Left hindlimb (tissue), 1 donor: ENCODE results near the gene KRT35.

Experiments used
- DNase-seq: peaks from one replicate; pipeline ENCODE4 v3.0.0-alpha.2; 2018

The KRT35 gene

GRCh38 chr17:41481036-41481435, at the start of gene KRT35:
KRT35 (minus strand) TSS chr17:41481151; CDS start chr17:41481097, 54 bp downstream.
- peak; percentile 3 for DNase-seq

GRCh38 chr17:41530062-41531048, 49.4 kb upstream of the KRT35 start:
- DNase-seq, result no peak

GRCh38 chr17:41529491-41529915, 48.6 kb upstream of the KRT35 start:
- no peak for DNase-seq

GRCh38 chr17:41528959-41529353, 48.0 kb upstream of the KRT35 start:
- DNase-seq, result no peak

GRCh38 chr17:41527063-41528023, 46.4 kb upstream of the KRT35 start:
- no peak for DNase-seq

- DNase-seq, result no peak
Measured at GRCh38 chr17:41524261-41524660, 43.3 kb upstream of the KRT35 start.

GRCh38 chr17:41523787-41524186, 42.8 kb upstream of the KRT35 start:
- DNase-seq, result no peak

- DNase-seq, result no peak
Measured at GRCh38 chr17:41523225-41523593, 42.3 kb upstream of the KRT35 start.

GRCh38 chr17:41522301-41523224, 41.6 kb upstream of the KRT35 start:
- no peak for DNase-seq

- DNase-seq, result no peak
Measured at GRCh38 chr17:41521574-41522261, 40.8 kb upstream of the KRT35 start.

- no peak for DNase-seq
Measured at GRCh38 chr17:41520821-41521521, 40.0 kb upstream of the KRT35 start.

- no peak for DNase-seq
Measured at GRCh38 chr17:41519501-41520224, 38.7 kb upstream of the KRT35 start.

- no peak for DNase-seq
Measured at GRCh38 chr17:41518789-41519449, 38.0 kb upstream of the KRT35 start, which contains the start of gene KRT15. KRT15 (minus strand) TSS chr17:41518890; CDS start chr17:41518827, 63 bp downstream.

GRCh38 chr17:41518031-41518430, 37.1 kb upstream of the KRT35 start:
- DNase-seq, result no peak

- no peak for DNase-seq
Measured at GRCh38 chr17:41516830-41517283, 35.9 kb upstream of the KRT35 start.

- no peak for DNase-seq
Measured at GRCh38 chr17:41516147-41516829, 35.3 kb upstream of the KRT35 start.

- no peak for DNase-seq
Measured at GRCh38 chr17:41513168-41513547, 32.2 kb upstream of the KRT35 start.

- DNase-seq, result no peak
Measured at GRCh38 chr17:41512546-41513167, 31.7 kb upstream of the KRT35 start.
